Kasumi-1 (cell line): Measurements from ENCODE around the gene ACTC1.

ENCODE experiments used
- DNase-seq, 2 experiments: peaks; one replicate each; lab custom pipeline; 2025; lab: John Stamatoyannopoulos, UW

Gene ACTC1

GRCh38 chr15:34757262-34757661, 38.1 kb downstream of the ACTC1 start:
- DNase-seq = no peak

- DNase-seq = no peak
These were observed 40.0 kb downstream of the ACTC1 start for GRCh38 chr15:34755419-34755773.

GRCh38 chr15:34754674-34755418, 40.5 kb downstream of the ACTC1 start, which contains the start of gene GJD2:
Gene GJD2 (minus strand): TSS chr15:34754998. CDS start chr15:34754488, 510 bp downstream.
- DNase-seq = no peak

DNA sequence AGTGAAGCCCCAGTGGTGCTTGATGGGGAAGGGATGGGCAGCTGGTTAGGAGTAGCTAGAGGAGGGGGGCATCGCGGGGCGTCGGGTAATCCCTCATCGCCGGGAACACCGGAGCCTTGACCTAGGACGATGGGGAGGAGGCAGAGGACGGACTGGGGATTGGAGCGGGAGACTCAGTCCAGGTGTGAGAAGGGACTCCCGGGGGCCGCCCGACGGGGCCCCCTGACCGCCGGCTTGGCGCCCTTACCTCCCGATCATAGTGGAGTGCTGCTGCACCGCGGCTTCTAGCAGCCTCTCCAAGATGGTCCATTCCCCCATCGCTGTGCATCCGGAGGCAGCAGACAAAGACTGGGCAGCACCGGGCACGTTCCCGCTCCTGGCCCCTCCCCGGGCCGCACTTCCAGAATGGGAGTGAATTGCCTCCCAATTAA, 41.2 kb downstream of the ACTC1 start:
- DNase-seq = no peak

DNA sequence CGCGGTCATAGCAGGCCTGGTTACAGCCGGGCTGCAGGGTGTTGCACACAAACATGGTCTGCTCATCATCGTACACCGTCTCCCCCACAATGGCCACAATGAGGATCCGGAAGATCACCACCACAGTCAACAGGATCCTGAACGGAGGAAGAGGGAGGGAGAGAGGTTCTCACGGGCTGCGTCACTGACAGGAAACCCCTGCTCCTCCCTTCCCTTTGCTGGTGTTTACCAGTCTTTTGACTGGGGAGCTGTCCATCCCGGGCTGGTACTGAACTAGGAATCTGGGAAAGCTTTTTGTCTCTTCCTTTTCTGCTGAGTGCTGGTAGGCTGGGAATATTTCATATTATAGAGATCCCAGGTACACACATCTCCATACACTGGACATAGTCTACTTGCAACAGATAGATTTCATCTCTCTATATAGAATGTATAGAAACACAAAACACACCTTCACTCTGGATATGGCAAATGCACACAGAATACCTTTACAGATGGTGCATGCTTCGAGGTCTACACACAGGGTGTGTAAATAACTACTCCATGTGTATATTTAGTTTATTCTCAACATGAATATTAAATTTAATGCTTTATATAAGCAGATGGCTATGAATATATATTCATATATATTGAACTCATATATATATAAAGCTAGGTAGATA, 42.0 kb downstream of the ACTC1 start:
- DNase-seq = peak; percentile 0 to 8

DNA sequence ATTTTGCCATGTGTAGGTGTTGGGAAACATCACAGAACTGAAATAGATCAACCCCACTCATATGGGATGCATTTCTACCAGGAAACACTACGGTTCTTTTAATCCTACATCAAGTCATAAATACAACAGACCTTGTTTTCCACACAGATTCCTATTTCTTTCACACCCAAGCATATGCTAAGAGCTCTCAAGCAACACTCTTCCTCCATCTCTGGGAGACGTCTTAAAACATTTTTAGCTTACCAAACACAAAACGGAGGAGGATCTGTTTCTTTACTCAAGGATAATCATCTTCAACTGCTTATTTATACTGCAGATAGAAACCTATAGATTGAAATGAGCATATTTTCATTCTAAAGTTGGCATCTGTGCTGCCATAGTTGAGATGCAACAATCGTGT, 45.7 kb downstream of the ACTC1 start:
- DNase-seq = no peak
